Liver (tissue), 9 donors: ENCODE data around the gene FBLN1. TPM values are rescaled to one million over a fixed set of nuclear protein-coding genes. Genes with fewer than 3 reads are reported as not detected.

Source experiments
- DNase-seq: peaks from one replicate; pipeline ENCODE4 v3.0.0-alpha.2; 2017; ENCODE audit warnings: low spot score
- H3K27ac ChIP-seq, 2 donors: one replicate each; pipeline ENCODE4 v1.7.0; 2013; ENCODE audit warnings: inconsistent platforms in 2 of 2, low read length in 2 of 2, control low read depth in 1 of 2, low read depth in 1 of 2, mild to moderate bottlenecking in 1 of 2
- H3K27me3 ChIP-seq, 4 donors: one replicate each; pipeline versions ENCODE4 v1.6.1 to v1.7.0; 2013; ENCODE audit warnings: low read length in 3 of 4, inconsistent platforms in 1 of 4, mild to moderate bottlenecking in 1 of 4, moderate library complexity in 1 of 4; ENCODE audit not compliant: control insufficient read depth in 4 of 4, insufficient read depth in 4 of 4
- H3K36me3 ChIP-seq, 4 donors: one replicate each; pipeline versions ENCODE4 v1.6.1 to v1.7.0; 2013; ENCODE audit warnings: low read length in 3 of 4, mild to moderate bottlenecking in 3 of 4, low read depth in 1 of 4, moderate library complexity in 1 of 4; ENCODE audit not compliant: control insufficient read depth in 4 of 4, insufficient read depth in 3 of 4
- H3K4me1 ChIP-seq, 4 donors: one replicate each; pipeline versions ENCODE4 v1.6.1 to v1.7.0; 2013; ENCODE audit warnings: low read length in 3 of 4, mild to moderate bottlenecking in 3 of 4, moderate library complexity in 1 of 4; ENCODE audit not compliant: control insufficient read depth in 4 of 4, insufficient read depth in 4 of 4
- H3K4me3 ChIP-seq, 3 donors: one replicate each; pipeline versions ENCODE4 v1.6.1 to v1.7.0; 2013; ENCODE audit warnings: low read length in 3 of 3, control low read depth in 1 of 3, low read depth in 1 of 3, mild to moderate bottlenecking in 1 of 3
- H3K9ac ChIP-seq, 2 donors: one replicate each; pipeline ENCODE4 v1.7.0; 2013; ENCODE audit warnings: low read length in 2 of 2, mild to moderate bottlenecking in 2 of 2, moderate library complexity in 2 of 2, control low read depth in 1 of 2, low read depth in 1 of 2
- H3K9me3 ChIP-seq, 4 donors: one replicate each; pipeline versions ENCODE4 v1.6.1 to v1.7.0; 2013; ENCODE audit warnings: low read length in 3 of 4; ENCODE audit not compliant: control insufficient read depth in 4 of 4
- CTCF ChIP-seq: fragments of 150-350 bp; IDR thresholded peaks from 2 replicates; pipeline ENCODE4 v1.5.1; 2017; ENCODE audit warnings: improper control_type of control experiment, low read depth, low read length; ENCODE audit not compliant: missing input control
- EGR1 ChIP-seq, 2 donors: IDR thresholded peaks; 2 replicates each; pipeline ENCODE4 v1.6.1; 2016 to 2018; ENCODE audit warnings: antibody characterized with exemption in 2 of 2, low read depth in 2 of 2
- FOXA1 ChIP-seq: IDR thresholded peaks from 2 replicates; pipeline ENCODE4 v1.6.1; 2016; ENCODE audit warnings: antibody characterized with exemption
- FOXA2 ChIP-seq: IDR thresholded peaks from 2 replicates; pipeline ENCODE4 v1.6.1; 2016; ENCODE audit warnings: antibody characterized with exemption
- GABPA ChIP-seq, 2 donors: IDR thresholded peaks in 1 of 2; conservative IDR thresholded peaks in 1 of 2; 2 replicates each; pipeline ENCODE4 v1.6.1; 2016; ENCODE audit warnings: antibody characterized with exemption in 2 of 2, mild to moderate bottlenecking in 1 of 2, moderate library complexity in 1 of 2
- HNF4A ChIP-seq, 2 donors: conservative IDR thresholded peaks; 2 replicates each; pipeline ENCODE4 v1.6.1; 2016; ENCODE audit warnings: antibody characterized with exemption in 2 of 2, mild to moderate bottlenecking in 2 of 2
- HNF4G ChIP-seq: IDR thresholded peaks from 2 replicates; pipeline ENCODE4 v1.6.1; 2016; ENCODE audit warnings: antibody characterized with exemption
- JUND ChIP-seq, 2 donors: IDR thresholded peaks; 2 replicates each; pipeline ENCODE4 v1.6.1; 2016; ENCODE audit warnings: antibody characterized with exemption in 2 of 2
- MAX ChIP-seq: IDR thresholded peaks from 2 replicates; pipeline ENCODE4 v1.6.1; 2016; ENCODE audit warnings: antibody characterized with exemption
- NR2F2 ChIP-seq: IDR thresholded peaks from 2 replicates; pipeline ENCODE4 v1.6.1; 2016; ENCODE audit warnings: antibody characterized with exemption
- RAD21 ChIP-seq, 2 donors: IDR thresholded peaks; 2 replicates each; pipeline ENCODE4 v1.6.1; 2016; ENCODE audit warnings: antibody characterized with exemption in 2 of 2, mild to moderate bottlenecking in 2 of 2
- REST ChIP-seq: IDR thresholded peaks from 2 replicates; pipeline ENCODE4 v1.6.1; 2016; ENCODE audit warnings: antibody characterized with exemption, mild to moderate bottlenecking
- RXRA ChIP-seq, 2 donors: IDR thresholded peaks; 2 replicates each; pipeline ENCODE4 v1.6.1; 2017 to 2018; ENCODE audit warnings: antibody characterized with exemption in 2 of 2, mild to moderate bottlenecking in 1 of 2
- SP1 ChIP-seq: IDR thresholded peaks from 2 replicates; pipeline ENCODE4 v1.6.1; 2018; ENCODE audit warnings: antibody characterized with exemption, mild to moderate bottlenecking
- TAF1 ChIP-seq: conservative IDR thresholded peaks from 2 replicates; pipeline ENCODE4 v1.6.1; 2016; ENCODE audit warnings: antibody characterized with exemption, mild to moderate bottlenecking
- YY1 ChIP-seq: IDR thresholded peaks from 2 replicates; pipeline ENCODE4 v1.6.1; 2016; ENCODE audit warnings: antibody characterized with exemption, mild to moderate bottlenecking
- ZBTB33 ChIP-seq: IDR thresholded peaks from 2 replicates; pipeline ENCODE4 v1.6.1; 2016; ENCODE audit warnings: antibody characterized with exemption
- WGBS: extraction: QIAGEN DNeasy Blood & Tissue Kit; methylation state at CpG from one replicate; pipeline ENCODE4 v1.1.7; 2013; 5-methylcytosine and 5-hydroxymethylcytosine counted together
- polyA plus RNA-seq, 2 donors: library from polyadenylated mRNA; stranded (reverse) in 1 of 2; unstranded in 1 of 2; fragments of 200-250 nt in 1 of 2; fragments of >200 nt in 1 of 2; fragmentation: Nextera tagmentation in 1 of 2; extraction: Ambion mirVana in 1 of 2; gene quantifications; one replicate each; pipeline versions ENCODE4 v1.2.1 to v1.2.3, GENCODE V29; 2013 to 2015
- total RNA-seq, 2 donors: library from RNA; depleted of rRNA; stranded (reverse); fragments of >200 nt; gene quantifications; one replicate each; pipeline ENCODE4 v1.2.3, GENCODE V29; 2014
- donor health status: healthy.
- donor health status: healthy.
- donor health status: healthy.
- donor health status: healthy.
- donor health status: healthy.

The FBLN1 gene
- total and polyA plus RNA-seq, 4 donors = 2.2 to 9.3 (median 6.3) TPM

- H3K27ac ChIP-seq = no peak overlapping the region
- H3K27me3 ChIP-seq = no peaks in the 10 kb centered on the region
- no peak overlapping the region for H3K4me3 ChIP-seq
- H3K36me3 ChIP-seq = no peaks in the 10 kb centered on the region
- WGBS = 79% methylated on average over 4 of the region's 4 CpGs
- no peaks in the 10 kb centered on the region for H3K4me1 ChIP-seq
- H3K9ac ChIP-seq = no peak overlapping the region
- no peak for DNase-seq
- no peak for TF ChIP-seq GABPA (IDR thresholded peaks at IDR 0.05 in 1 of 2, conservative IDR thresholded peaks at IDR 0.05 in 1 of 2)
- TF ChIP-seq CTCF = no peak
- TF ChIP-seq FOXA1 = no peak
- no peak for TF ChIP-seq HNF4A (conservative IDR thresholded peaks at IDR 0.05)
- no peak for TF ChIP-seq EGR1 (IDR thresholded peaks at IDR 0.05; ENCODE audit: low read depth in 2 of 2)
- TF ChIP-seq RXRA (IDR thresholded peaks at IDR 0.05) = no peak
- no peak for TF ChIP-seq REST
- no peak for TF ChIP-seq ZBTB33
- no peak for TF ChIP-seq TAF1
- no peak for TF ChIP-seq NR2F2
- no peak for TF ChIP-seq MAX
- TF ChIP-seq JUND (IDR thresholded peaks at IDR 0.05) = no peak
- TF ChIP-seq SP1 = no peak
- TF ChIP-seq RAD21 (IDR thresholded peaks at IDR 0.05) = no peak
- no peak for TF ChIP-seq YY1
- H3K9me3 ChIP-seq = no peaks in the 10 kb centered on the region
Observed at GRCh38 chr22:45534339-45535192, 31.9 kb downstream of the FBLN1 start.

GRCh38 chr22:45535290-45535689, 32.6 kb downstream of the FBLN1 start:
- Histone ChIP-seq H3K4me3 (no peak overlapping the region), H3K27ac (no peak overlapping the region), H3K4me1 (no peaks in the 10 kb centered on the region), H3K36me3 (no peaks in the 10 kb centered on the region), H3K9me3 (no peaks in the 10 kb centered on the region), H3K27me3 (no peaks in the 10 kb centered on the region), H3K9ac (no peak overlapping the region)
- WGBS = 83% methylated on average over 7 of the region's 7 CpGs
- DNase-seq = no peak
- no peak for TF ChIP-seq TAF1
- no peak for TF ChIP-seq YY1
- no peak for TF ChIP-seq RXRA (IDR thresholded peaks at IDR 0.05)
- TF ChIP-seq HNF4A (conservative IDR thresholded peaks at IDR 0.05) = no peak
- no peak for TF ChIP-seq SP1
- no peak for TF ChIP-seq FOXA2
- no peak for TF ChIP-seq NR2F2
- no peak for TF ChIP-seq EGR1 (IDR thresholded peaks at IDR 0.05; ENCODE audit: low read depth in 2 of 2)
- no peak for TF ChIP-seq REST
- no peak for TF ChIP-seq CTCF
- TF ChIP-seq HNF4G = no peak
- no peak for TF ChIP-seq GABPA (IDR thresholded peaks at IDR 0.05 in 1 of 2, conservative IDR thresholded peaks at IDR 0.05 in 1 of 2)
- no peak for TF ChIP-seq JUND (IDR thresholded peaks at IDR 0.05)
